ENCODE results near the gene OLA1.
"Not testable (repeated sequence)": the region's sequence is repeated elsewhere in the genome, so short reads cannot be mapped to it uniquely, and the experiment has no call there.

OLA1 gene

DNA sequence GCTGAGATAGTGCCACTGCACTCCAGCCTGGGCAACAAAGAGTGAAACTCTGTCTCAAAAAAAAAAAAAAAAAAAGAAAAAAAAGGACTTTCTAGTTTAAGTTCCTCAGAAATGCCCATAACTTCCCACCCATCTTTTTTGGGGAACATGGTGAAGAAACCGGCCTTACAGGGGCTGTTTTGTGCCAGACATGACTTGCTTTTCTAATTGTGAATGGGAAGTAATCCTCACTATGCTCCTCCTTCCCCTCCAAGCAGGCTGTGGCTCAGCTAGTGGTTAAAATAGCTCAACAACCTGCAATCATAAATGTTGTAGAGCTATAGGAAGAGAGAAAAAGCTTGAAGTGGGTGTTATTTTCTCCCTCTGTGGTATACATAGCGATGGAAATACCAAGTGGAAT is 34.1 kb upstream of the OLA1 start:
- Histone ChIP-seq H3K9me2 (replicated peaks; ENCODE audit: control insufficient read depth, low read length) (no peaks in the 10 kb centered on the region), H3K4me1 (ENCODE audit: control insufficient read depth, low read length) (no peaks in the 10 kb centered on the region), H3K4me2 (ENCODE audit: low read length) (no peak overlapping the region), H3K79me2 (ENCODE audit: control insufficient read depth, low read length) (no peaks in the 10 kb centered on the region), H3K4me3 (ENCODE audit: low read length) (no peak overlapping the region), H4K20me1 (ENCODE audit: control insufficient read depth, insufficient read depth, low read depth, low read length) (no peaks in the 10 kb centered on the region), H3K27me3 (ENCODE audit: control insufficient read depth, low read length) (peaks cover 7% of the 10 kb centered on the region), H3K36me3 (ENCODE audit: control insufficient read depth, low read length) (no peaks in the 10 kb centered on the region), H3K9me3 (ENCODE audit: control insufficient read depth, insufficient read depth, low read length) (no peaks in the 10 kb centered on the region), H3K27ac (ENCODE audit: low read depth, low read length) (no peak overlapping the region), H3F3A (ENCODE audit: control insufficient read depth, insufficient read depth) (no peaks in the 10 kb centered on the region)
- TF ChIP-seq, protein P1, sequence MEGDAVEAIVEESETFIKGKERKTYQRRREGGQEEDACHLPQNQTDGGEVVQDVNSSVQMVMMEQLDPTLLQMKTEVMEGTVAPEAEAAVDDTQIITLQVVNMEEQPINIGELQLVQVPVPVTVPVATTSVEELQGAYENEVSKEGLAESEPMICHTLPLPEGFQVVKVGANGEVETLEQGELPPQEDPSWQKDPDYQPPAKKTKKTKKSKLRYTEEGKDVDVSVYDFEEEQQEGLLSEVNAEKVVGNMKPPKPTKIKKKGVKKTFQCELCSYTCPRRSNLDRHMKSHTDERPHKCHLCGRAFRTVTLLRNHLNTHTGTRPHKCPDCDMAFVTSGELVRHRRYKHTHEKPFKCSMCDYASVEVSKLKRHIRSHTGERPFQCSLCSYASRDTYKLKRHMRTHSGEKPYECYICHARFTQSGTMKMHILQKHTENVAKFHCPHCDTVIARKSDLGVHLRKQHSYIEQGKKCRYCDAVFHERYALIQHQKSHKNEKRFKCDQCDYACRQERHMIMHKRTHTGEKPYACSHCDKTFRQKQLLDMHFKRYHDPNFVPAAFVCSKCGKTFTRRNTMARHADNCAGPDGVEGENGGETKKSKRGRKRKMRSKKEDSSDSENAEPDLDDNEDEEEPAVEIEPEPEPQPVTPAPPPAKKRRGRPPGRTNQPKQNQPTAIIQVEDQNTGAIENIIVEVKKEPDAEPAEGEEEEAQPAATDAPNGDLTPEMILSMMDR (IDR thresholded peaks at IDR 0.05; ENCODE audit: low read depth, low read length, poor library complexity, severe bottlenecking) = no peak
- no peak for TF ChIP-seq EZH2phosphoT487 (IDR thresholded peaks at IDR 0.05; ENCODE audit: borderline replicate concordance, low read length)

DNA sequence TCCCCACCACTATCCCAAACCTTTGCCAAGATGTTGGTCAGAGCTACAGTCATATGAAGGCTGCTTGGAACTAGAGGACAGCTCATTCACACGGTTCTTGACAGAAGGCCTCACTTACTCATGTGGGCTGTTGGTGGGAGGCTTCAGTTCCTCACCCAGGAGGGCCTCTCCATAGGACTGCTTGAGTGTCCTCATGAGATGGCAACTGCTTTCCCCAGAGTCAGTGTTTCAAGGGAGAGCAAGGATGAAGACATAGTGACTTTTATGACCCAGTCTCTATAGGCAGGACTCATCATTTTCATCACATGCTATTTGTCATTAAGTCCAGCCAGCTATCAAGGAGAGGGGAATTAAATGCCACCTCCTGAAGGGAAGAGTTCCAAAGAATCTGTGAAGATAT is 33.4 kb upstream of the OLA1 start:
- H3F3A ChIP-seq (ENCODE audit: control insufficient read depth, insufficient read depth) = no peaks in the 10 kb centered on the region
- TF ChIP-seq, protein P1 (IDR thresholded peaks at IDR 0.05; ENCODE audit: low read depth, low read length, poor library complexity, severe bottlenecking) = no peak
- no peak for TF ChIP-seq EZH2phosphoT487 (IDR thresholded peaks at IDR 0.05; ENCODE audit: borderline replicate concordance, low read length)
- H3K36me3 ChIP-seq (ENCODE audit: control insufficient read depth, low read length) = no peaks in the 10 kb centered on the region
- H3K4me3 ChIP-seq (ENCODE audit: low read length) = no peak overlapping the region
- no peak overlapping the region for H3K4me2 ChIP-seq (ENCODE audit: low read length)
- no peaks in the 10 kb centered on the region for H3K79me2 ChIP-seq (ENCODE audit: control insufficient read depth, low read length)
- no peak overlapping the region for H3K27ac ChIP-seq (ENCODE audit: low read depth, low read length)
- peaks cover 7% of the 10 kb centered on the region for H3K27me3 ChIP-seq (ENCODE audit: control insufficient read depth, low read length)
- H3K4me1 ChIP-seq (ENCODE audit: control insufficient read depth, low read length) = no peaks in the 10 kb centered on the region
- H3K9me2 ChIP-seq (replicated peaks; ENCODE audit: control insufficient read depth, low read length) = no peaks in the 10 kb centered on the region
- no peaks in the 10 kb centered on the region for H3K9me3 ChIP-seq (ENCODE audit: control insufficient read depth, insufficient read depth, low read length)
- H4K20me1 ChIP-seq (ENCODE audit: control insufficient read depth, insufficient read depth, low read depth, low read length) = no peaks in the 10 kb centered on the region

DNA sequence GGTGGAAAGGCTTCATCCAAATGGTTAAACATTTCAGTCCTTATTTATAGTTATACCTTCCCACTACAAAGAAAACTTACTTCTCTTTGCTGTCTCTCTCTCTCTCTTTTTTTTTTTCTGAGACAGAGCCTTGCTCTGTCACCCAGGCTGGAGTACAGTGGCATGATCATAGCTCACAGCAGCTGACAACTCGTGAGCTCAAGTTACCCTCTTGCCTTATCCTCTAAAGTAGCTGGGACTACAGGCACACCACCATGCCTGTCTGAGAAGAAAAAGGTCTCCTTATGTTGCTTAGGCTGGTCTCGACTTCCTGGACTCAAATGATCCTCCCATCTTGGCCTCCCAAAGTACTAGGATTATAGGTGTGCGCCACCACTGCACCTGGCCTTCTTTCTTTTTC is 32.3 kb upstream of the OLA1 start:
- TF ChIP-seq EZH2phosphoT487 (IDR thresholded peaks at IDR 0.05; ENCODE audit: borderline replicate concordance, low read length) = no peak
- Histone ChIP-seq H3K9me3 (ENCODE audit: control insufficient read depth, insufficient read depth, low read length) (no peaks in the 10 kb centered on the region), H3K36me3 (ENCODE audit: control insufficient read depth, low read length) (no peaks in the 10 kb centered on the region), H4K20me1 (ENCODE audit: control insufficient read depth, insufficient read depth, low read depth, low read length) (no peaks in the 10 kb centered on the region), H3K4me3 (ENCODE audit: low read length) (no peak overlapping the region), H3K79me2 (ENCODE audit: control insufficient read depth, low read length) (no peaks in the 10 kb centered on the region), H3F3A (ENCODE audit: control insufficient read depth, insufficient read depth) (no peaks in the 10 kb centered on the region), H3K27ac (ENCODE audit: low read depth, low read length) (no peak overlapping the region), H3K4me2 (ENCODE audit: low read length) (no peak overlapping the region), H3K4me1 (ENCODE audit: control insufficient read depth, low read length) (no peaks in the 10 kb centered on the region), H3K9me2 (replicated peaks; ENCODE audit: control insufficient read depth, low read length) (no peaks in the 10 kb centered on the region), H3K27me3 (ENCODE audit: control insufficient read depth, low read length) (peaks cover 4% of the 10 kb centered on the region)

DNA sequence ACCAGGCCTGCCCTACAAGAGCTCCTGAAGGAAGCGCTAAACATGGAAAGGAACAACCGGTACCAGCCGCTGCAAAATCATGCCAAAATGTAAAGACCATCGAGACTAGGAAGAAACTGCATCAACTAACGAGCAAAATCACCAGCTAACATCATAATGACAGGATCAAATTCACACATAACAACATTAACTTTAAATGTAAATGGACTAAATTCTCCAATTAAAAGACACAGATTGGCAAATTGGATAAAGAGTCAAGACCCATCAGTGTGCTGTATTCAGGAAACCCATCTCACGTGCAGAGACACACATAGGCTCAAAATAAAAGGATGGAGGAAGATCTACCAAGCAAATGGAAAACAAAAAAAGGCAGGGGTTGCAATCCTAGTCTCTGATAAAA is 21.9 kb upstream of the OLA1 start:
- H3K4me3 ChIP-seq (ENCODE audit: low read length); H3F3A ChIP-seq (ENCODE audit: control insufficient read depth, insufficient read depth); H3K27ac ChIP-seq (ENCODE audit: low read depth, low read length); H3K9me2 ChIP-seq (replicated peaks; ENCODE audit: control insufficient read depth, low read length); H3K36me3 ChIP-seq (ENCODE audit: control insufficient read depth, low read length); H3K79me2 ChIP-seq (ENCODE audit: control insufficient read depth, low read length); H3K4me2 ChIP-seq (ENCODE audit: low read length); H3K4me1 ChIP-seq (ENCODE audit: control insufficient read depth, low read length); H4K20me1 ChIP-seq (ENCODE audit: control insufficient read depth, insufficient read depth, low read depth, low read length); H3K9me3 ChIP-seq (ENCODE audit: control insufficient read depth, insufficient read depth, low read length): not testable (repeated sequence)
- peaks cover 17% of the 10 kb centered on the region for H3K27me3 ChIP-seq (ENCODE audit: control insufficient read depth, low read length)
